Calu3 (cell line): Measurements from ENCODE around the gene RPL19. TPM values are rescaled to one million over a fixed set of nuclear protein-coding genes. Genes with fewer than 3 reads are reported as not detected.

Experiments used
- BruUV-seq: library from RNA; stranded (reverse); fragments of 400-500 nt; replicated peaks from 2 replicates; lab custom pipeline; 2021; lab: Mats Ljungman, UMichigan
- CTCF ChIA-PET: fragments of 300-600 bp; sonication (Branson Sonifier 250); formaldehyde crosslinking; loops from one replicate; lab custom pipeline; 2022; ENCODE audit warnings: antibody characterized with exemption; lab: Charles Lee
- DNase-seq: peaks from one replicate; pipeline ENCODE4 v3.0.0; 2022
- H3K27ac Mint-ChIP-seq: one replicate; pipeline ENCODE4 v1.8.0; 2022; ENCODE audit warnings: mixed read lengths; ENCODE audit not compliant: unreplicated experiment
- H3K27me3 Mint-ChIP-seq: one replicate; pipeline ENCODE4 v1.8.0; 2022; ENCODE audit warnings: mixed read lengths; ENCODE audit not compliant: unreplicated experiment
- H3K36me3 Mint-ChIP-seq: one replicate; pipeline ENCODE4 v1.8.0; 2022; ENCODE audit warnings: mild to moderate bottlenecking, moderate library complexity, mixed read lengths; ENCODE audit not compliant: insufficient read depth, unreplicated experiment
- H3K4me1 Mint-ChIP-seq: one replicate; pipeline ENCODE4 v1.8.0; 2022; ENCODE audit warnings: mild to moderate bottlenecking, low read depth, mixed read lengths; ENCODE audit not compliant: unreplicated experiment
- H3K4me3 Mint-ChIP-seq: one replicate; pipeline ENCODE4 v1.8.0; 2022; ENCODE audit warnings: mild to moderate bottlenecking, low read depth, moderate library complexity, mixed read lengths; ENCODE audit not compliant: unreplicated experiment
- H3K9me3 Mint-ChIP-seq: one replicate; pipeline ENCODE4 v1.8.0; 2022; ENCODE audit warnings: low read depth, mixed read lengths; ENCODE audit not compliant: unreplicated experiment
- intact Hi-C: fragments of 100-400 bp; cut with micrococcal nuclease; formaldehyde crosslinking; loops from one replicate; pipeline ENCODE4 v1.10.0; 2022; ENCODE audit not compliant: unreplicated experiment
- total RNA-seq: library from RNA; stranded (reverse); gene quantifications from 2 replicates; pipeline ENCODE4 v1.2.3, GENCODE V29; 2022
- TF ChIP-seq, protein P1 (sequence below): fragments of 200-600 bp; IDR thresholded peaks from one replicate; pipeline ENCODE4 v1.8.0; 2022; ENCODE audit warnings: antibody characterized with exemption; ENCODE audit not compliant: unreplicated experiment

RPL19 gene
- total RNA-seq, 1 experiment from 2014 or later = 6,763 TPM

DNA sequence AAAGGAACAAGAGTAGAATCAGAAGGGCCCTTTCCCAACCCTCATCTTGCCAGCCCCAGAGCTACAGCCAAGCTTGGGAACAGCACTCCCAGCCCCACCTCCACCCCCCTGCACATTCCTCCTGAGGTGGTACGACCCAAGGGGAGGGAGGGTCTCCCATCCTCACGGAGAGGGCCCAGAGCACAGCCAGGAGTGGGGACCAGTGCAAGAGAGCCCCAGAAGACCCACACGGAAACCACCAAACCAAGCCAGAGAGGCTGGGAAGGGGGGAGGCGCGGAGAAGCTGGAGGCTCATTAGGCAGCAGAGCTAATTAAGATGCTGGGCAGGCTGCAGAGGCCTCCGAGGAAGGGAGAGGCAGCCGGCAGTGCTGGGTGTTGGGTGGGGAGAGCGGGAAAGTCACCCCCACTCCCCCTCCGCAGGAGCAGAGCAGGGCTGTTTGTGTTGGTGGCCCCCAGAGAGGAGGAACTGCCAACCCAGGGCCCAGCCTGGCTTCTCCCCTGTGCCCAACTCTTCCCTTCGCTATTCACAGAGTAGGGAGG, 5.0 kb upstream of the RPL19 start:
- Mint-ChIP-seq H3K27ac (no peak overlapping the region), H3K4me1 (peaks cover 20% of the 10 kb centered on the region), H3K9me3 (no peaks in the 10 kb centered on the region), H3K27me3 (no peaks in the 10 kb centered on the region), H3K36me3 (peaks cover 46% of the 10 kb centered on the region), H3K4me3 (no peak overlapping the region)
- DNase-seq = no peak
- intact Hi-C loops = no loop called here
- TF ChIP-seq, protein P1, sequence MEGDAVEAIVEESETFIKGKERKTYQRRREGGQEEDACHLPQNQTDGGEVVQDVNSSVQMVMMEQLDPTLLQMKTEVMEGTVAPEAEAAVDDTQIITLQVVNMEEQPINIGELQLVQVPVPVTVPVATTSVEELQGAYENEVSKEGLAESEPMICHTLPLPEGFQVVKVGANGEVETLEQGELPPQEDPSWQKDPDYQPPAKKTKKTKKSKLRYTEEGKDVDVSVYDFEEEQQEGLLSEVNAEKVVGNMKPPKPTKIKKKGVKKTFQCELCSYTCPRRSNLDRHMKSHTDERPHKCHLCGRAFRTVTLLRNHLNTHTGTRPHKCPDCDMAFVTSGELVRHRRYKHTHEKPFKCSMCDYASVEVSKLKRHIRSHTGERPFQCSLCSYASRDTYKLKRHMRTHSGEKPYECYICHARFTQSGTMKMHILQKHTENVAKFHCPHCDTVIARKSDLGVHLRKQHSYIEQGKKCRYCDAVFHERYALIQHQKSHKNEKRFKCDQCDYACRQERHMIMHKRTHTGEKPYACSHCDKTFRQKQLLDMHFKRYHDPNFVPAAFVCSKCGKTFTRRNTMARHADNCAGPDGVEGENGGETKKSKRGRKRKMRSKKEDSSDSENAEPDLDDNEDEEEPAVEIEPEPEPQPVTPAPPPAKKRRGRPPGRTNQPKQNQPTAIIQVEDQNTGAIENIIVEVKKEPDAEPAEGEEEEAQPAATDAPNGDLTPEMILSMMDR = no peak
- no TSS peak for BruUV-seq
- CTCF ChIA-PET = interaction anchor here (0.7 to 4.0 kb wide), 9 partner anchors 8 to 53 kb away, joined by 3 to 26 read pairs (median 5); no protein-coding TSS in a partner anchor

GRCh38 chr17:39195568-39196160, 4.4 kb upstream of the RPL19 start:
- intact Hi-C loops = no loop called here
- CTCF ChIA-PET = interaction anchor here (0.5 to 4.0 kb wide), 11 partner anchors 9 to 150 kb away, joined by 3 to 26 read pairs (median 4); no protein-coding TSS in a partner anchor
- Mint-ChIP-seq H3K36me3 (peaks cover 52% of the 10 kb centered on the region), H3K9me3 (no peaks in the 10 kb centered on the region), H3K27me3 (no peaks in the 10 kb centered on the region), H3K4me1 (peaks cover 22% of the 10 kb centered on the region), H3K27ac (no peak overlapping the region), H3K4me3 (peak overlapping the region; percentile 86)
- BruUV-seq = no TSS peak
- no peak for DNase-seq
- TF ChIP-seq, protein P1 = peak; percentile 26

- intact Hi-C loops = no loop called here
- Mint-ChIP-seq H3K27ac (no peak overlapping the region), H3K9me3 (no peaks in the 10 kb centered on the region), H3K4me3 (peak overlapping the region; percentile 86), H3K36me3 (peaks cover 58% of the 10 kb centered on the region), H3K4me1 (peaks cover 27% of the 10 kb centered on the region), H3K27me3 (no peaks in the 10 kb centered on the region)
- DNase-seq = no peak
- BruUV-seq = no TSS peak
- TF ChIP-seq, protein P1 = no peak
- CTCF ChIA-PET = interaction anchor here (0.5 to 4.0 kb wide), 14 partner anchors 10 to 616 kb away, joined by 3 to 27 read pairs (median 4); no protein-coding TSS in a partner anchor
Observed at GRCh38 chr17:39196241-39196807, 3.8 kb upstream of the RPL19 start.

GRCh38 chr17:39196808-39197291, 3.2 kb upstream of the RPL19 start:
- no peaks in the 10 kb centered on the region for H3K9me3 Mint-ChIP-seq
- H3K27ac Mint-ChIP-seq = no peak overlapping the region
- no peaks in the 10 kb centered on the region for H3K27me3 Mint-ChIP-seq
- CTCF ChIA-PET = interaction anchor here (0.6 to 2.9 kb wide), 12 partner anchors 10 to 616 kb away, joined by 3 to 27 read pairs (median 4); no protein-coding TSS in a partner anchor
- BruUV-seq = no TSS peak
- intact Hi-C loops = loop anchor here (1.0 kb wide), 1 partner anchor 214 kb away; no protein-coding TSS in a partner anchor
- H3K36me3 Mint-ChIP-seq = peaks cover 64% of the 10 kb centered on the region
- peak overlapping the region; percentile 86 for H3K4me3 Mint-ChIP-seq
- peaks cover 30% of the 10 kb centered on the region for H3K4me1 Mint-ChIP-seq
- DNase-seq = peak; percentile 87
- TF ChIP-seq, protein P1 = peak; percentile 18
